K562 (cell line): ENCODE data around the gene MIEN1. TPM values are rescaled to one million over a fixed set of nuclear protein-coding genes. Genes with fewer than 3 reads are reported as not detected.
A peak's percentile ranks its signal among the peaks of the same experiment; 100 is the strongest.

ENCODE experiments used
- ARHGAP35 ChIP-seq: fragments of 450-650 bp; IDR thresholded peaks from 2 replicates; pipeline ENCODE4 v1.6.1; 2018; ENCODE audit not compliant: partially characterized antibody
- BRCA1 ChIP-seq, 2 experiments: fragments of 450-650 bp in 1 of 2; sonication (generic) in 1 of 2; formaldehyde crosslinking in 1 of 2; IDR thresholded peaks; 2 replicates each; pipeline versions ENCODE4 v1.5.0 to v1.6.1; 2017 to 2020; ENCODE audit warnings: mild to moderate bottlenecking in 1 of 2, missing genetic modification reagents in 1 of 2
- BRD9 ChIP-seq: fragments of 450-650 bp; IDR thresholded peaks from 2 replicates; pipeline ENCODE4 v1.6.1; 2018; ENCODE audit warnings: low read depth; ENCODE audit not compliant: partially characterized antibody
- C11orf30 ChIP-seq: fragments of 450-650 bp; IDR thresholded peaks from 2 replicates; pipeline ENCODE4 v1.6.1; 2016; ENCODE audit warnings: low read depth, mild to moderate bottlenecking
- CBFA2T2 ChIP-seq: fragments of 450-650 bp; conservative IDR thresholded peaks from 2 replicates; pipeline ENCODE4 v1.6.1; 2017; ENCODE audit warnings: mild to moderate bottlenecking
- CXXC5 ChIP-seq: fragments of 250-450 bp; sonication (Bioruptor Pico); IDR thresholded peaks from 2 replicates; pipeline ENCODE4 v1.8.0; 2022; ENCODE audit warnings: inconsistent platforms, mild to moderate bottlenecking, moderate library complexity
- DPF2 ChIP-seq: fragments of 450-650 bp; IDR thresholded peaks from 2 replicates; pipeline ENCODE4 v1.6.1; 2016
- E4F1 ChIP-seq: fragments of 250-450 bp; sonication (Bioruptor Pico); IDR thresholded peaks from 2 replicates; pipeline ENCODE4 v1.5.0; 2021; ENCODE audit warnings: mild to moderate bottlenecking, borderline replicate concordance
- ETS1 ChIP-seq: conservative IDR thresholded peaks from 2 replicates; pipeline ENCODE4 v1.6.1; 2011; ENCODE audit warnings: low read depth, mild to moderate bottlenecking, low read length; ENCODE audit not compliant: control insufficient read depth
- KAT7 ChIP-seq: sonication (generic); formaldehyde crosslinking; IDR thresholded peaks from 2 replicates; pipeline ENCODE4 v1.8.0; 2022; ENCODE audit warnings: missing genetic modification reagents, mild to moderate bottlenecking, borderline replicate concordance
- L3MBTL2 ChIP-seq: fragments of 450-650 bp; IDR thresholded peaks from 2 replicates; pipeline ENCODE4 v1.6.1; 2016; ENCODE audit warnings: mild to moderate bottlenecking, moderate library complexity
- MLLT1 ChIP-seq, 2 experiments: fragments of 450-650 bp; IDR thresholded peaks; 2 replicates each; pipeline ENCODE4 v1.6.1; 2016
- PHF20 ChIP-seq: fragments of 450-650 bp; IDR thresholded peaks from 2 replicates; pipeline ENCODE4 v1.6.1; 2018; ENCODE audit not compliant: partially characterized antibody
- PHF8 ChIP-seq: fragments of 200-600 bp; sonication (generic); IDR thresholded peaks from 2 replicates; pipeline ENCODE4 v1.6.1; 2012; ENCODE audit warnings: mixed run types, mild to moderate bottlenecking, inconsistent platforms, low read length, moderate library complexity, borderline replicate concordance
- SMAD4 ChIP-seq: fragments of 250-450 bp; sonication (Bioruptor Pico); conservative IDR thresholded peaks from 2 replicates; pipeline ENCODE4 v1.8.0; 2021; ENCODE audit warnings: inconsistent platforms, mild to moderate bottlenecking, moderate library complexity
- SOX6 ChIP-seq: fragments of 450-650 bp; IDR thresholded peaks from 2 replicates; pipeline ENCODE4 v1.6.1; 2014; ENCODE audit warnings: mild to moderate bottlenecking
- SP1 ChIP-seq: sonication (generic); formaldehyde crosslinking; IDR thresholded peaks from 2 replicates; pipeline ENCODE4 v1.8.1; 2022; ENCODE audit warnings: mild to moderate bottlenecking, missing genetic modification reagents
- THRB ChIP-seq: fragments of 450-650 bp; formaldehyde crosslinking; conservative IDR thresholded peaks from 2 replicates; pipeline ENCODE4 v1.4.0; 2022; ENCODE audit warnings: mild to moderate bottlenecking, missing genetic modification characterization
- ZBED1 ChIP-seq: IDR thresholded peaks from 2 replicates; pipeline ENCODE4 v1.6.1; 2014
- ZNF23 ChIP-seq: fragments of 250-450 bp; sonication (Bioruptor Pico); IDR thresholded peaks from 2 replicates; pipeline ENCODE4 v1.4.0; 2020; ENCODE audit warnings: mild to moderate bottlenecking
- polyA plus RNA-seq, 8 experiments: library from polyadenylated mRNA; depleted of rRNA in 4 of 8; stranded (reverse) in 5 of 8; unstranded in 3 of 8; fragments of >200 nt; fragmentation: Nextera tagmentation in 2 of 8; fragmentation: Illumina TruSeq in 1 of 8; extraction: Ambion mirVana in 2 of 8; extraction: Trizol in 1 of 8; gene quantifications; 2 replicates each; pipeline versions ENCODE4 v1.2.1 to v1.2.3, GENCODE V29; 2011 to 2014; ENCODE audit warnings: inconsistent platforms in 1 of 8, missing spikeins in 1 of 8
- total RNA-seq, 7 experiments: library from RNA; depleted of rRNA in 6 of 7; stranded (reverse); fragments of >200 nt in 6 of 7; fragmentation: Illumina TruSeq in 2 of 7; extraction: Trizol in 2 of 7; gene quantifications; 2 replicates each; pipeline versions ENCODE4 v1.2.1 to v1.2.3, GENCODE V29; 2011 to 2021; ENCODE audit warnings: low replicate concordance in 1 of 7

The MIEN1 gene
- total and polyA plus RNA-seq, 9 of the 15 experiments (the other 6 are each of a cell fraction or from before 2014, with no cell fraction given): 61.3 to 142 (median 78.9) TPM

- peak; percentile 34; the same call in 1 of the 2 replicates for TF ChIP-seq SOX6
- TF ChIP-seq THRB (CRISPR knock-in tag): no peak
- TF ChIP-seq CXXC5 (CRISPR knock-in tag): peak; percentile 62
- peak; percentile 35; the same call in 1 of the 2 replicates for TF ChIP-seq ETS1
- TF ChIP-seq KAT7 (CRISPR knock-in tag): peak; percentile 38; the same call in 1 of the 2 replicates
- TF ChIP-seq DPF2: peak; percentile 43
- TF ChIP-seq CBFA2T2: no peak
- TF ChIP-seq ZBED1: 0 out of 2 replicates have a peak, but pooled peaks have one; percentile 43
- TF ChIP-seq BRD9: peak; percentile 45
- peak; percentile 53; the same call in 1 of the 2 replicates for TF ChIP-seq SP1
- TF ChIP-seq ARHGAP35: no peak
- TF ChIP-seq E4F1 (CRISPR knock-in tag): no peak
- TF ChIP-seq L3MBTL2: peak; percentile 25; the same call in 1 of the 2 replicates
- peak; percentile 84 for TF ChIP-seq C11orf30
- TF ChIP-seq MLLT1 (IDR thresholded peaks at IDR 0.05): 0 out of 4 replicates have a peak, but pooled peaks of 1 of the 2 experiments have one; percentile 5
- peak; percentile 59 for TF ChIP-seq SMAD4
- TF ChIP-seq PHF20: peak; percentile 93
- TF ChIP-seq PHF8: peak; percentile 69; the same call in 1 of the 2 replicates
- TF ChIP-seq BRCA1 (IDR thresholded peaks at IDR 0.05): no peak
- no peak for TF ChIP-seq BRCA1 (CRISPR knock-in tag; IDR thresholded peaks at IDR 0.05)
- TF ChIP-seq ZNF23 (CRISPR knock-in tag): no peak
Measured at GRCh38 chr17:39687546-39688474, 42.5 kb downstream of the MIEN1 start, which contains the start of gene PGAP3 (continued).
